Subcutaneous abdominal adipose tissue (tissue), 5 donors: ENCODE measurements around the gene HPCAL1.

Source experiments
- H3K27ac ChIP-seq: one replicate; pipeline ENCODE4 v1.7.0; 2013; ENCODE audit warnings: low read depth, mild to moderate bottlenecking, inconsistent platforms, low read length, moderate library complexity
- H3K27me3 ChIP-seq, 5 donors: one replicate each; pipeline ENCODE4 v1.7.0; 2013; ENCODE audit warnings: low read length in 5 of 5, inconsistent platforms in 1 of 5; ENCODE audit not compliant: control insufficient read depth in 5 of 5, insufficient read depth in 4 of 5
- H3K36me3 ChIP-seq, 5 donors: one replicate each; pipeline ENCODE4 v1.7.0; 2013; ENCODE audit warnings: low read length in 5 of 5; ENCODE audit not compliant: control insufficient read depth in 5 of 5, insufficient read depth in 5 of 5
- H3K4me1 ChIP-seq, 5 donors: one replicate each; pipeline ENCODE4 v1.7.0; 2013; ENCODE audit warnings: low read length in 5 of 5, mild to moderate bottlenecking in 3 of 5, moderate library complexity in 1 of 5; ENCODE audit not compliant: control insufficient read depth in 5 of 5, insufficient read depth in 5 of 5
- H3K4me3 ChIP-seq, 5 donors: one replicate each; pipeline ENCODE4 v1.7.0; 2013; ENCODE audit warnings: low read length in 5 of 5, low read depth in 1 of 5
- H3K9ac ChIP-seq, 5 donors: one replicate each; pipeline ENCODE4 v1.7.0; 2013; ENCODE audit warnings: low read length in 5 of 5, mild to moderate bottlenecking in 4 of 5, moderate library complexity in 3 of 5
- H3K9me3 ChIP-seq, 5 donors: one replicate each; pipeline ENCODE4 v1.7.0; 2013; ENCODE audit warnings: low read length in 5 of 5; ENCODE audit not compliant: control insufficient read depth in 5 of 5
- donor health status: healthy.
- donor health status: healthy.
- donor health status: healthy.
- donor health status: healthy.
- donor health status: healthy.

The HPCAL1 gene

GRCh38 chr2:10471955-10472354 lies 169.3 kb downstream of the HPCAL1 start:
- Histone ChIP-seq H3K27ac (no peak overlapping the region), H3K4me3 (no peak overlapping the region), H3K27me3 (peaks cover 0 to 2% (median 0%) of the 10 kb centered on the region in 5 donors), H3K4me1 (no peaks in the 10 kb centered on the region), H3K36me3 (no peaks in the 10 kb centered on the region), H3K9ac (no peak overlapping the region), H3K9me3 (no peaks in the 10 kb centered on the region)

GRCh38 chr2:10473121-10473756 lies 170.5 kb downstream of the HPCAL1 start:
- Histone ChIP-seq H3K27me3 (peaks cover 0 to 2% (median 0%) of the 10 kb centered on the region in 5 donors), H3K4me1 (no peaks in the 10 kb centered on the region)

GRCh38 chr2:10475221-10475722 lies 172.6 kb downstream of the HPCAL1 start:
- peaks cover 0 to 6% (median 0%) of the 10 kb centered on the region in 5 donors for H3K27me3 ChIP-seq
- H3K9me3 ChIP-seq: no peaks in the 10 kb centered on the region
- no peak overlapping the region for H3K4me3 ChIP-seq
- no peak overlapping the region for H3K27ac ChIP-seq
- no peak overlapping the region for H3K9ac ChIP-seq
- no peaks in the 10 kb centered on the region for H3K36me3 ChIP-seq
- no peaks in the 10 kb centered on the region for H3K4me1 ChIP-seq

More at GRCh38 chr2:10473121-10473756, 170.5 kb downstream of the HPCAL1 start:
- no peaks in the 10 kb centered on the region for H3K9me3 ChIP-seq
- H3K9ac ChIP-seq: no peak overlapping the region
- H3K27ac ChIP-seq: no peak overlapping the region
- no peaks in the 10 kb centered on the region for H3K36me3 ChIP-seq
- no peak overlapping the region for H3K4me3 ChIP-seq

GRCh38 chr2:10475811-10476660 lies 173.3 kb downstream of the HPCAL1 start:
- Histone ChIP-seq H3K9ac (no peak overlapping the region), H3K4me1 (no peaks in the 10 kb centered on the region), H3K36me3 (no peaks in the 10 kb centered on the region), H3K27ac (no peak overlapping the region), H3K27me3 (peaks cover 0 to 6% (median 0%) of the 10 kb centered on the region in 5 donors), H3K9me3 (no peaks in the 10 kb centered on the region), H3K4me3 (no peak overlapping the region)

- no peak overlapping the region for H3K4me3 ChIP-seq
Observed at GRCh38 chr2:10476723-10477442, 174.2 kb downstream of the HPCAL1 start.

More at GRCh38 chr2:10476723-10477442, 174.2 kb downstream of the HPCAL1 start:
- H3K9ac ChIP-seq: no peak overlapping the region
- peaks cover 2 to 9% (median 3%) of the 10 kb centered on the region in 5 donors for H3K27me3 ChIP-seq
- no peak overlapping the region for H3K27ac ChIP-seq
- H3K36me3 ChIP-seq: no peaks in the 10 kb centered on the region
- no peaks in the 10 kb centered on the region for H3K4me1 ChIP-seq
- no peaks in the 10 kb centered on the region for H3K9me3 ChIP-seq
